OCI-LY1 (cell line): ENCODE data around the gene SPTLC3.

Experiments used
- H2AFZ ChIP-seq: fragments of 200-600 bp; sonication (generic), shearing (Covaris generic); 2 replicates; pipeline ENCODE4 v1.6.0; 2014; ENCODE audit warnings: antibody characterized with exemption, mild to moderate bottlenecking, low read length
- H3F3A ChIP-seq: fragments of 200-600 bp; sonication (generic), shearing (Covaris generic); 2 replicates; pipeline ENCODE4 v1.6.0; 2014; ENCODE audit warnings: mild to moderate bottlenecking, antibody characterized with exemption, low read length, moderate library complexity; ENCODE audit not compliant: insufficient read depth
- H3K27ac ChIP-seq: fragments of 200-600 bp; sonication (generic); 2 replicates; pipeline ENCODE4 v1.5.1; 2014; ENCODE audit warnings: low read length, mixed run types, mild to moderate bottlenecking, low read depth; ENCODE audit not compliant: poor library complexity, severe bottlenecking
- H3K27me3 ChIP-seq: fragments of 200-600 bp; sonication (generic); 2 replicates; pipeline ENCODE4 v1.6.0; 2014; ENCODE audit warnings: antibody characterized with exemption, mild to moderate bottlenecking, low read length, moderate library complexity; ENCODE audit not compliant: insufficient read depth
- H3K36me3 ChIP-seq: fragments of 200-600 bp; sonication (generic); 2 replicates; pipeline ENCODE4 v1.6.1; 2014; ENCODE audit warnings: mild to moderate bottlenecking, antibody characterized with exemption, low read length, moderate library complexity, mixed read lengths; ENCODE audit not compliant: insufficient read depth
- H3K4me1 ChIP-seq: fragments of 200-600 bp; sonication (generic); 2 replicates; pipeline ENCODE4 v1.5.1; 2014; ENCODE audit warnings: mild to moderate bottlenecking, low read length, moderate library complexity; ENCODE audit not compliant: insufficient read depth, severe bottlenecking
- H3K4me2 ChIP-seq: fragments of 200-600 bp; sonication (generic), shearing (Covaris generic); 2 replicates; pipeline ENCODE4 v1.6.1; 2014; ENCODE audit warnings: low read length
- H3K4me3 ChIP-seq: fragments of 200-600 bp; sonication (generic); 2 replicates; pipeline ENCODE4 v1.5.1; 2014; ENCODE audit warnings: low read length, low read depth, mild to moderate bottlenecking, mixed read lengths; ENCODE audit not compliant: poor library complexity, severe bottlenecking
- H3K79me2 ChIP-seq: fragments of 200-600 bp; shearing (Covaris generic); 2 replicates; pipeline ENCODE4 v1.6.1; 2016; ENCODE audit warnings: mixed run types, low read length, mixed read lengths; ENCODE audit not compliant: insufficient read depth
- H3K9ac ChIP-seq: fragments of 200-600 bp; sonication (generic), shearing (Covaris generic); 2 replicates; pipeline ENCODE4 v1.6.1; 2014; ENCODE audit warnings: mild to moderate bottlenecking, low read length, mixed read lengths
- H3K9me2 ChIP-seq: fragments of 200-600 bp; sonication (generic), shearing (Covaris generic); 2 replicates; pipeline ENCODE4 v1.6.1; 2014; ENCODE audit warnings: low read depth, mild to moderate bottlenecking, low read length, mixed read lengths
- H3K9me3 ChIP-seq: fragments of 200-600 bp; shearing (Covaris generic); 2 replicates; pipeline ENCODE4 v1.6.1; 2014; ENCODE audit warnings: low read length, mixed read lengths
- H4K20me1 ChIP-seq: fragments of 200-600 bp; sonication (generic), shearing (Covaris generic); 2 replicates; pipeline ENCODE4 v1.6.0; 2016; ENCODE audit warnings: mild to moderate bottlenecking, low read length; ENCODE audit not compliant: insufficient read depth
- EZH2 ChIP-seq: fragments of 200-600 bp; sonication (generic), shearing (Covaris generic); IDR thresholded peaks from 2 replicates; pipeline ENCODE4 v1.8.0; 2017; ENCODE audit warnings: borderline replicate concordance, mixed run types, mild to moderate bottlenecking, antibody characterized with exemption, low read length, moderate library complexity, mixed read lengths
- TF ChIP-seq, protein P1 (sequence below): fragments of 200-600 bp; sonication (generic), shearing (Covaris generic); IDR thresholded peaks from 2 replicates; pipeline ENCODE4 v1.5.1; 2017; ENCODE audit warnings: mild to moderate bottlenecking, antibody characterized with exemption, low read length, moderate library complexity, mixed read lengths

Gene SPTLC3

DNA sequence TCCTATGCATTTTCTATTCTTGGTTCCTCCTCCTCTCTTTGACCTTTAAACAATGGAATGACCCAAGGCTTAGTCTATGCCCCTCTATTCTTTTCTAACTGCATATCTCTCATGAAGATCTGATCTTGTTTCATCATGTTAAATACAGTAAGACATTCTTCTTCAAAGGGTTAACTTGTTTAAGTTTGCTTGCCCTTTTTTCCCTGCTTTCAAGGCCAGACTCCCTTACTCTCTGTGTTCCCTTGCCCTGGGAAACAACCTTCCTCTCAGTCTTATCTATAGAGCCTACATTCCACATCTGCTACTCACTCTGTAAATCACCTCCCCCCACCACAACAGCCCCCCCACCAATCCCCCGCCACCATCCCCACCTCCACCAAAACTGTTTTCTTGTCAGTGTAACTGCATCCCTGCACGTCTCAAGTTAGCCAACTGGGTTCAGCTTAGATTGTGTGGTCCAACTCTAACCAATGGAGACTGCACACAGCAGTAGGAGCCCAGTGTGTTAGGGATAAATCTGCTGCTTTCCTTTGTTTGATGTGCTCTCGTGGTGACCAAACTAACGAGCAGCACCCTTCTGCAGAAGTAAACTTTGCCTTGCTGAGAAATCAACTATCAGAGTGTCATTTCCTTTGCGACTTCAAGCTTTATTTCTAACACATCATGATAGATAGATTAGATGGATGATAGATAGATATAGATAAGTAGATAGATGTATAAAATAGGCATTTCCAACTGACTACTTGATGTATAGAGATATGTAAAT lies 12.6 kb downstream of the SPTLC3 start:
- Histone ChIP-seq H3K36me3 (no peaks in the 10 kb centered on the region), H3K4me2 (no peak overlapping the region), H3K79me2 (no peaks in the 10 kb centered on the region), H3K9me3 (no peaks in the 10 kb centered on the region), H4K20me1 (no peaks in the 10 kb centered on the region), H3K4me3 (no peak overlapping the region), H3K27ac (no peak overlapping the region), H2AFZ (no peak overlapping the region), H3K4me1 (no peaks in the 10 kb centered on the region), H3K9ac (no peak overlapping the region), H3F3A (no peaks in the 10 kb centered on the region), H3K27me3 (no peaks in the 10 kb centered on the region), H3K9me2 (no peaks in the 10 kb centered on the region)
- TF ChIP-seq, protein P1, sequence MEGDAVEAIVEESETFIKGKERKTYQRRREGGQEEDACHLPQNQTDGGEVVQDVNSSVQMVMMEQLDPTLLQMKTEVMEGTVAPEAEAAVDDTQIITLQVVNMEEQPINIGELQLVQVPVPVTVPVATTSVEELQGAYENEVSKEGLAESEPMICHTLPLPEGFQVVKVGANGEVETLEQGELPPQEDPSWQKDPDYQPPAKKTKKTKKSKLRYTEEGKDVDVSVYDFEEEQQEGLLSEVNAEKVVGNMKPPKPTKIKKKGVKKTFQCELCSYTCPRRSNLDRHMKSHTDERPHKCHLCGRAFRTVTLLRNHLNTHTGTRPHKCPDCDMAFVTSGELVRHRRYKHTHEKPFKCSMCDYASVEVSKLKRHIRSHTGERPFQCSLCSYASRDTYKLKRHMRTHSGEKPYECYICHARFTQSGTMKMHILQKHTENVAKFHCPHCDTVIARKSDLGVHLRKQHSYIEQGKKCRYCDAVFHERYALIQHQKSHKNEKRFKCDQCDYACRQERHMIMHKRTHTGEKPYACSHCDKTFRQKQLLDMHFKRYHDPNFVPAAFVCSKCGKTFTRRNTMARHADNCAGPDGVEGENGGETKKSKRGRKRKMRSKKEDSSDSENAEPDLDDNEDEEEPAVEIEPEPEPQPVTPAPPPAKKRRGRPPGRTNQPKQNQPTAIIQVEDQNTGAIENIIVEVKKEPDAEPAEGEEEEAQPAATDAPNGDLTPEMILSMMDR: no peak
- TF ChIP-seq EZH2: no peak

DNA sequence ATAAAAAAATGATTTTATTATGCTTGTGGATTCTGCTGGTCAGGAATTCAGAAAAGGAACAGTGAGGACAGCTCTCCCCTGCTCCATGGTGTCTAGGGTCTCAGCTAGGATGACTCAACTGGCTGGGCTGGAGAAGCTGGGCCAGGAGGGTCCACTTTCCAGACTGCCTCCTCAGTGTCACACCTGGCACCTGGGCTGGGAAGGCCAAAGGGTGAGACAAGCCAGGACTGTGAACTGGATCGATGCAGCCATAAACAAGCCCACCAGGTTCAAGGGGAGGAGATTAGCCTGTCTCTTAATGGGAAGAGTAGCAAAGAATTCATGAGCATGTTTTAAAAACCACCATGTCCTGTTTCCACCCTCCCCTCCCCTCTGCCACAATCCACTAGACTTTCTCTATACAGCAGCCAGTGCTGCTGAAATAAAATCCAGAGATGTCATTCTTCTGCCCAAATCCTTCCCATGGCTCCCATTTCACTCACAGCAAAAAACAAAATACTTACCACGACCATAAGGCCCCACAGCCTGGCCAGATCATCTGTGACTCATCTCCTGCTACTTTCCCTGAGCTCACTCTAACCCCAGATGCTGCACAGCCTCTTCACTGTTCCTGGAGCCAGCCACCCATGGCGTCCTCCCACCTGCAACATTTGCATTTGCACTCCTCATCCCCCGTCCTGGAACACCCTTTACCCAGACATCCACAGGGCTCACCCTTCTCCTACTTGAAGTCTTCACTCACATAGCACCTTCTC lies 13.8 kb downstream of the SPTLC3 start:
- Histone ChIP-seq H3K9ac (no peak overlapping the region), H3F3A (no peaks in the 10 kb centered on the region), H3K9me3 (no peaks in the 10 kb centered on the region), H3K4me3 (no peak overlapping the region), H3K79me2 (no peaks in the 10 kb centered on the region), H3K36me3 (no peaks in the 10 kb centered on the region), H4K20me1 (no peaks in the 10 kb centered on the region), H3K4me1 (no peaks in the 10 kb centered on the region), H3K4me2 (no peak overlapping the region), H3K27ac (no peak overlapping the region), H3K27me3 (no peaks in the 10 kb centered on the region), H3K9me2 (no peaks in the 10 kb centered on the region), H2AFZ (no peak overlapping the region)
- TF ChIP-seq EZH2: no peak
- TF ChIP-seq, protein P1: no peak

DNA sequence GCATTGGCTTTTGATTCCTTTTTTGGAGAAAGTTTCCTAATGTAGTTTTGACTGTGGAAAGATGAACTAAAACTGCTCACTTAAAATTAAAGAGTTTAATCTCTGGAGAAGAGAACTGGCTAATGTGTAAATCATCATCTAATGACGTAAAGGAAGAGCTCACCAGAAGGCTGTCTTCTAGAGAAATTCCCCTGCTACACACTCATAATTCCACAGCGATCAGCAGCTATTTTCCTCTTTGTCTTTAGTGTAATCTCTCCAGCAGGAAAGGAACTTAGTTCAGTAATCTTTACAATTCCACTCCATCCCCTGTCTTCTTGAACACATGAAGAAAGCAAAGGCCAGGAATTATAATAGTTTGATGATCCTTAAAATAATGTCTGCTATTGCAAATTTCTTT lies 15.8 kb downstream of the SPTLC3 start:
- Histone ChIP-seq H3K27me3 (no peaks in the 10 kb centered on the region), H3K4me3 (no peak overlapping the region), H3K79me2 (no peaks in the 10 kb centered on the region), H4K20me1 (no peaks in the 10 kb centered on the region), H3K36me3 (no peaks in the 10 kb centered on the region), H3K9ac (no peak overlapping the region), H3K27ac (no peak overlapping the region), H3K4me2 (no peak overlapping the region), H3K4me1 (no peaks in the 10 kb centered on the region), H3F3A (no peaks in the 10 kb centered on the region), H2AFZ (no peak overlapping the region), H3K9me2 (no peaks in the 10 kb centered on the region), H3K9me3 (no peaks in the 10 kb centered on the region)
- TF ChIP-seq, protein P1: no peak
- TF ChIP-seq EZH2: no peak
